Pancreas (tissue), 10 donors: ENCODE data around the gene DLGAP1. TPM values are rescaled to one million over a fixed set of nuclear protein-coding genes. Genes with fewer than 3 reads are reported as not detected.

ENCODE experiments used
- ATAC-seq, 4 donors: fragments of 200-7000 bp; cut with Tn5 transposase; one replicate each; pipeline versions ENCODE4 v1.8.0 to v1.9.1; 2020; ENCODE audit warnings: mild to moderate bottlenecking in 4 of 4, moderate library complexity in 4 of 4
- DNase-seq, 6 donors: peaks; one replicate each; pipeline ENCODE4 v3.0.0-alpha.2; 2020
- FAIRE-seq: peaks from 2 replicates; lab custom pipeline; 2012; peaks lifted over from hg19 to GRCh38; lab: Jason Lieb, UNC
- H3K27ac ChIP-seq, 4 donors: fragments of 200-600 bp; sonication (generic); 1 replicate in 3 of 4; 2 replicates in 1 of 4; pipeline versions ENCODE4 v1.5.0 to v1.8.0; 2020
- H3K27me3 ChIP-seq, 4 donors: fragments of 200-600 bp; one replicate each; pipeline ENCODE4 v1.8.0; 2021
- H3K36me3 ChIP-seq, 3 donors: fragments of 200-600 bp; sonication (generic) in 1 of 3; one replicate each; pipeline versions ENCODE4 v1.5.0 to v1.8.0; 2020 to 2021
- H3K4me1 ChIP-seq, 3 donors: fragments of 200-600 bp; one replicate each; pipeline ENCODE4 v1.8.0; 2021
- H3K4me3 ChIP-seq, 4 donors: fragments of 200-600 bp; sonication (generic) in 2 of 4; one replicate each; pipeline versions ENCODE4 v1.5.0 to v1.8.0; 2020 to 2021
- H3K9me3 ChIP-seq, 4 donors: fragments of 200-600 bp; one replicate each; pipeline ENCODE4 v1.8.0; 2021
- WGBS, 2 donors: extraction: QIAGEN DNeasy Blood & Tissue Kit; methylation state at CpG; one replicate each; pipeline ENCODE4 v1.1.7; 2013; 5-methylcytosine and 5-hydroxymethylcytosine counted together
- intact Hi-C, 3 donors: fragments of 100-400 bp; cut with DNase I; formaldehyde crosslinking; loops; one replicate each; pipeline versions ENCODE4 v1.11.1 to v1.14.2; 2022
- polyA plus RNA-seq, 2 donors: library from polyadenylated mRNA; stranded (reverse); fragments of 200-250 nt; gene quantifications; one replicate each; pipeline ENCODE4 v1.2.3, GENCODE V29; 2013
- total RNA-seq, 6 donors: library from RNA; stranded (reverse); fragmentation: NEBNext Ultra II Directional in 4 of 6; extraction: Animal tissue kit (Norgen Biotek cat#: 25700) in 4 of 6; gene quantifications; one replicate each; pipeline versions ENCODE4 v1.2.1 to v1.2.4, GENCODE V29; 2021 to 2023
- TF ChIP-seq, protein P1 (sequence below), 4 donors: fragments of 200-600 bp; sonication (generic) in 3 of 4; IDR thresholded peaks; one replicate each; pipeline versions ENCODE4 v1.5.0 to v1.8.0; 2021; ENCODE audit warnings: antibody characterized with exemption in 4 of 4
- donor health status: healthy with polysubstance abuse.
- donor health status: DM: no; HTN: no; CAD: no; lungs with moderate emphysema.
- donor health status: DM: no; HTN: no; CAD: no.
- donor health status: control.
- donor health status: control.
- donor health status: Bipolar disorder and iron deficiency.
- donor health status: DM: yes; HTN: yes; CAD: no.
- donor health status: DM: no; HTN: no; CAD: no.
- donor health status: DM: no; HTN: no; CAD: no.
- donor health status: DM: yes; HTN: yes; CAD: no.

Gene DLGAP1
- total and polyA plus RNA-seq, 8 donors, result 0.12 to 0.62 (median 0.30) TPM; not detected in 2

DNA sequence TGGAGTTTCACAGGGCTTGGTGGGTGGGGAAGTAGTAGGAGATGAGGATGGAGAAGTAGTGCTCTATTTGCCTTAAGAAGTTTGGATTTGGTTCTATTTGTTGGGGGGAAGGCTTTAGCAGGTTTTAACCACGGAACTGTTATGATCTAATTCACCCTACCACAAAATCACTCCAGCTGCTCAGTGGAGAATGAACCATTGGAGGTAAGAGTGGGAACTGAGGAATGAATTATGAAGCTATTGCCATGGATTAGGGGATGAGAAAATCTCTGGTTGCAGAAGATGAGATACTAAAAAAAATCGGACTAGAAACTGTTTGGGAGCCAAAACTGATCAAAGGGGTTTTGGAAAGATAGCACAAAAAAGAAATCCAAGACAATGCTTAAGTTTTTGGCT is 488.9 kb downstream of the DLGAP1 start:
- Histone ChIP-seq H3K36me3 (no peaks in the 10 kb centered on the region), H3K27me3 (no peaks in the 10 kb centered on the region), H3K9me3 (no peaks in the 10 kb centered on the region), H3K27ac (peak overlapping the region in 1 of 4 donors; percentile 50), H3K4me1 (no peaks in the 10 kb centered on the region), H3K4me3 (no peak overlapping the region)
- 56 to 64% methylated on average over 2 of the region's 2 CpGs for WGBS, 2 donors
- no peak for FAIRE-seq
- no peak for ATAC-seq
- DNase-seq, result no peak
- TF ChIP-seq, protein P1, sequence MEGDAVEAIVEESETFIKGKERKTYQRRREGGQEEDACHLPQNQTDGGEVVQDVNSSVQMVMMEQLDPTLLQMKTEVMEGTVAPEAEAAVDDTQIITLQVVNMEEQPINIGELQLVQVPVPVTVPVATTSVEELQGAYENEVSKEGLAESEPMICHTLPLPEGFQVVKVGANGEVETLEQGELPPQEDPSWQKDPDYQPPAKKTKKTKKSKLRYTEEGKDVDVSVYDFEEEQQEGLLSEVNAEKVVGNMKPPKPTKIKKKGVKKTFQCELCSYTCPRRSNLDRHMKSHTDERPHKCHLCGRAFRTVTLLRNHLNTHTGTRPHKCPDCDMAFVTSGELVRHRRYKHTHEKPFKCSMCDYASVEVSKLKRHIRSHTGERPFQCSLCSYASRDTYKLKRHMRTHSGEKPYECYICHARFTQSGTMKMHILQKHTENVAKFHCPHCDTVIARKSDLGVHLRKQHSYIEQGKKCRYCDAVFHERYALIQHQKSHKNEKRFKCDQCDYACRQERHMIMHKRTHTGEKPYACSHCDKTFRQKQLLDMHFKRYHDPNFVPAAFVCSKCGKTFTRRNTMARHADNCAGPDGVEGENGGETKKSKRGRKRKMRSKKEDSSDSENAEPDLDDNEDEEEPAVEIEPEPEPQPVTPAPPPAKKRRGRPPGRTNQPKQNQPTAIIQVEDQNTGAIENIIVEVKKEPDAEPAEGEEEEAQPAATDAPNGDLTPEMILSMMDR (IDR thresholded peaks at IDR 0.05), result no peak
- intact Hi-C loops, result no loop called here

DNA sequence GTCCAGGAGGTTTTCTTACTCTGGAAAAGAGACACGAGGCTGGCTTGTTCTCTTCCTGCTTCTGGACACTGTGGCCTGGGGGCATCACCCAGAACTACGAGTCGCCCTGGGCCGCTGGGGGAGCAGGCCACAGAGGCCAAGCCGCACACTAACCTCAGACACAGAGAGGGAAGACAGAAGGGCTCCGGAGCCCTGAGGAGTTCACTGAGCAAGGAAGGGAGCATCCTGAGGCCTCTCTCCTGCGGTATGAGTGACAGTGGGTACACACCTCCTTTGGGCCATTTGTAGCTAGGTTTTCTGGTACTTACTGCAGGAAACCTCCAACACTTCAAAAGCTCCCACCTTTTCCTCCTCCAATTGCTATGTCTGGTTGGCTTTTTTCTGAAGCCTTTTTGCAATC is 494.1 kb downstream of the DLGAP1 start:
- DNase-seq (no peak), ATAC-seq (no peak), FAIRE-seq (no peak)
- no peaks in the 10 kb centered on the region for H3K9me3 ChIP-seq
- H3K27me3 ChIP-seq, result no peaks in the 10 kb centered on the region
- H3K36me3 ChIP-seq, result no peaks in the 10 kb centered on the region
- no peaks in the 10 kb centered on the region for H3K4me1 ChIP-seq
- intact Hi-C loops, result no loop called here
- TF ChIP-seq, protein P1 (IDR thresholded peaks at IDR 0.05), result no peak
- no peak overlapping the region for H3K4me3 ChIP-seq
- WGBS, 2 donors, result 85 to 88% methylated on average over 7 of the region's 7 CpGs
- H3K27ac ChIP-seq, result no peak overlapping the region

DNA sequence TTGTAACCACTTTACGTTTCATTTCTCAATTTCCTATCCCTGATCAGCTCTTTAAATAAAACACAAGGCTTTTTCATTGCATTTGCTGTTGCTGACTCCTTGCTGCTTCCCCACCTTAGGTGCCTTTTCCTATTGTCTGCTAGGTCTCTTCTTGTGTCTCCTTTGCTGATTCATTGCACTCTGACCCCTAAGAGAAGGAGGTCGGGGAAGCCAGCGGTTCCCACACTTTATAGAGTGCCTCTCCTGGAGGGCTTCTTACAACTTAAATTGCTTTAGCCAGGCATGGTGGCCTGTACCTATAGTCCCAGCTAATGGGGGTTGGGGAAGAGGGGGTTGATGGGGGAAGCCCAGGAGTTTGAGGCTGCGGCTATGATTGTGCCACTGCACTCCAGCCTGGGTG is 495.0 kb downstream of the DLGAP1 start:
- no peaks in the 10 kb centered on the region for H3K27me3 ChIP-seq
- no peaks in the 10 kb centered on the region for H3K36me3 ChIP-seq
- intact Hi-C loops, result no loop called here
- 85 to 87% methylated on average over 4 of the region's 4 CpGs for WGBS, 2 donors
- no peak overlapping the region for H3K4me3 ChIP-seq
- TF ChIP-seq, protein P1 (IDR thresholded peaks at IDR 0.05), result no peak
- FAIRE-seq, result no peak
- no peaks in the 10 kb centered on the region for H3K4me1 ChIP-seq
- ATAC-seq, result no peak
- no peaks in the 10 kb centered on the region for H3K9me3 ChIP-seq
- no peak for DNase-seq
- H3K27ac ChIP-seq, result no peak overlapping the region

DNA sequence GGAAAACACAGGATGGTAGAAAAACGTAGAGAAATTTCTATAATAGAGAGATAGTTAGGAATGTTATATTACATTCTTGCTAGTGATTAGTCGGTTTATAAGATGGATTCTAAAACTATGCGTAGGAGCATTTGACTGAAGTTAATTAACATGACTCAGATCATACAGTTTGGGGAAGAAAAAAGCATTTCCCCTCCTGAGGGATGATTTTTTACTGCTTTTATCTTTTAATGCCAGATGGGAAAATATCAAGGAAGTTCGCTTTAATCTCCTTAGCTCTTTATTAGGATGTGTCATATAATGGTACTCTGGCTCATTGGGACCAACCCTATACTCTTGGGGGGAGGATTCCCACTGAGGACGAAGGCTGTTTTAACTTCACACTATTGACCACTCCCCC is 503.1 kb downstream of the DLGAP1 start:
- DNase-seq (no peak), FAIRE-seq (no peak), ATAC-seq (no peak)
- Histone ChIP-seq H3K9me3 (no peaks in the 10 kb centered on the region), H3K27me3 (no peaks in the 10 kb centered on the region), H3K4me1 (no peaks in the 10 kb centered on the region), H3K27ac (no peak overlapping the region), H3K36me3 (no peaks in the 10 kb centered on the region), H3K4me3 (no peak overlapping the region)
- TF ChIP-seq, protein P1 (IDR thresholded peaks at IDR 0.05), result no peak
- WGBS, 2 donors, result 77 to 81% methylated on average over 5 of the region's 5 CpGs
- intact Hi-C loops, result no loop called here

DNA sequence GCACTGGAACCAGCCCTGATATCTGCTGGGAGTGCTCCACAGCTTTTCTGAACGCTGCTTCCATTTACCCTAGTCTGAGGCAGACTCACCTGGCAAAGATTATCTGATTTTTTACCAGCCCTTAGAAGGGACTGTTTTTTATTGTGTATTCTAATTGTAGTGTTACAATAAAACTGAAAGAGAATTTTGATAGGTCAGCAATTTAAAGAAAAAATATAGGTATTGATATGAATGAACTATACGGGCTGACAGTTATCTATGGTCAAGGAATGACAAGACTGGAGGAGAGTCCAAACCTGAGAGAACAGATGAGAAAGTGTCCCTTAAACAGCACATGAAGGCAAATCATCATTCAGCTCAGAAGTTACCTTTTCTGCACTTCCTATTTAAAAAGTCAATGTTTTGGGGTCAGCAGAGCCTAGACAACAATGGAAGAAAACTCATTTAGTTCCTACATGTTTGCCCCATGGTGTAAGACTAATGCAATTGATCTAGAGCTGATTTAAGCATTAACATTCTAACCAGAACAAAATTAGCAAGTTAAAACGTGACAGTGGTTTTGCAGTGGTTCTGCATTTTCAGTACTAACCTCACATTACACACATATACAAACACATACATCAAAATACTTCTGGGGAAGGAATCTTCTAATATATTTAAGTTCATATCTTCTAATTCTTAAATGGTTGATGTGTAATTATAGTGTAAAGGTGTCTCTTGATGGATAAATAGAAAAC is 504.3 kb downstream of the DLGAP1 start:
- Histone ChIP-seq H3K9me3 (no peaks in the 10 kb centered on the region), H3K27me3 (no peaks in the 10 kb centered on the region), H3K27ac (no peak overlapping the region), H3K4me3 (no peak overlapping the region), H3K36me3 (no peaks in the 10 kb centered on the region), H3K4me1 (no peaks in the 10 kb centered on the region)
- intact Hi-C loops, result no loop called here
- TF ChIP-seq, protein P1 (IDR thresholded peaks at IDR 0.05), result no peak
- ATAC-seq (no peak), DNase-seq (no peak), FAIRE-seq (no peak)
- WGBS, 2 donors, result 70 to 74% methylated on average over 3 of the region's 3 CpGs
